K562 (cell line): Measurements from ENCODE around the gene UBE2D2. TPM values are rescaled to one million over a fixed set of nuclear protein-coding genes. Genes with fewer than 3 reads are reported as not detected.

Source experiments
- CUX1 ChIP-seq: fragments of 200-800 bp; sonication (Bioruptor generic); IDR thresholded peaks from 2 replicates; pipeline ENCODE4 v1.6.1; 2016; ENCODE audit warnings: missing genetic modification characterization, missing compliant biosample characterization
- KLF16 ChIP-seq: IDR thresholded peaks from 2 replicates; pipeline ENCODE4 v1.6.1; 2016; ENCODE audit warnings: antibody characterized with exemption
- PHB ChIP-seq: fragments of 250-450 bp; sonication (Bioruptor Pico); IDR thresholded peaks from 2 replicates; pipeline ENCODE4 v1.5.0; 2021
- ZNF407 ChIP-seq: fragments of 450-650 bp; IDR thresholded peaks from 2 replicates; pipeline ENCODE4 v1.6.1; 2016; ENCODE audit warnings: low read depth
- ZNF75A ChIP-seq: fragments of 450-650 bp; formaldehyde crosslinking; IDR thresholded peaks from 2 replicates; pipeline ENCODE4 v1.4.0; 2020; ENCODE audit warnings: mild to moderate bottlenecking
- polyA plus RNA-seq, 8 experiments: library from polyadenylated mRNA; depleted of rRNA in 4 of 8; stranded (reverse) in 5 of 8; unstranded in 3 of 8; fragments of >200 nt; fragmentation: Nextera tagmentation in 2 of 8; fragmentation: Illumina TruSeq in 1 of 8; extraction: Ambion mirVana in 2 of 8; extraction: Trizol in 1 of 8; gene quantifications; 2 replicates each; pipeline versions ENCODE4 v1.2.1 to v1.2.3, GENCODE V29; 2011 to 2014; ENCODE audit warnings: inconsistent platforms in 1 of 8, missing spikeins in 1 of 8
- total RNA-seq, 7 experiments: library from RNA; depleted of rRNA in 6 of 7; stranded (reverse); fragments of >200 nt in 6 of 7; fragmentation: Illumina TruSeq in 2 of 7; extraction: Trizol in 2 of 7; gene quantifications; 2 replicates each; pipeline versions ENCODE4 v1.2.1 to v1.2.3, GENCODE V29; 2011 to 2021; ENCODE audit warnings: low replicate concordance in 1 of 7

Gene UBE2D2
- total and polyA plus RNA-seq, 9 of the 15 experiments (the other 6 are each of a cell fraction or from before 2014, with no cell fraction given) = 53.6 to 198 (median 122) TPM

- TF ChIP-seq PHB (CRISPR knock-in tag) (no peak), CUX1 (CRISPR knock-in tag) (no peak), KLF16 (no peak), ZNF407 (no peak), ZNF75A (no peak)
- TF ChIP-seq, all 486 proteins: peak for 0
These were observed 73.4 kb downstream of the UBE2D2 start (continued) for GRCh38 chr5:139634541-139634940.
